Neural progenitor cell (in vitro differentiated cells): ENCODE data around the gene STK17B.

Experiments used
- EZH2 ChIP-seq: fragments of 200-600 bp; sonication (generic); IDR thresholded peaks from 2 replicates; pipeline ENCODE4 v1.6.1; 2017; ENCODE audit warnings: antibody characterized with exemption, mild to moderate bottlenecking, moderate library complexity
- TF ChIP-seq, protein P1 (sequence below): fragments of 200-600 bp; sonication (generic); IDR thresholded peaks from 2 replicates; pipeline ENCODE4 v1.5.1; 2017; ENCODE audit warnings: antibody characterized with exemption, mild to moderate bottlenecking

DNA sequence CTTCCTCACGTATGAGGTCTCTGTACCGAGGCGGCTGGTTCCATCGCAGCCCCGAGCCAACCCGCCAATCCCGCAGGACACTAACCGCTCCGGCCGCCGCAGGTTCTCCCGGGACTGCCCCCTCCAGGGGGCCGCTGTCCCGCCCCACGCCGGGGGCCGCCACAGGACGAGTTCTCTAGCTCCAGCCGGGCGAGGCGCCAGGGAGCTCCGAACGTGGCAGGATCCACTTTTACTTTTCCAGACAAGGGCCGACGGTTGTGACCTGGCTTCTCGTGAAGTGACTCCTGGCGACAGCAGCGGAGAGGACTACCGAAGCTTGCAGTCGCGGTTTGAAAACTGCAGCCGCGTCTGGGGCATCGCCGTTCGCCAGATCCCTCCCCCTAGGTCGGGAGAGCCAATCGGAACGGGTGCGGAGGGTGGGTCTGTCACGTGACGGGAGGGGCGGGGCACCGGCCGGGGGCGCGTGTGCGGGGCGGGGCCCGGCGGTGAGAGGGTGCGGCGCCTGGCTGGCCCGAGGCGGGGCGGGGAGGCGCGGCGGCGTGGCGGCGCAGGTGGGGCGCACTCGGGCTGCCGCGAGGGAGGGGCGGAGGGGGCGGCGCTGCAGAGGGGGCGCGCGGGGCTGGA, at the start of gene STK17B:
- TF ChIP-seq EZH2 = peak; percentile 59
- TF ChIP-seq, protein P1, sequence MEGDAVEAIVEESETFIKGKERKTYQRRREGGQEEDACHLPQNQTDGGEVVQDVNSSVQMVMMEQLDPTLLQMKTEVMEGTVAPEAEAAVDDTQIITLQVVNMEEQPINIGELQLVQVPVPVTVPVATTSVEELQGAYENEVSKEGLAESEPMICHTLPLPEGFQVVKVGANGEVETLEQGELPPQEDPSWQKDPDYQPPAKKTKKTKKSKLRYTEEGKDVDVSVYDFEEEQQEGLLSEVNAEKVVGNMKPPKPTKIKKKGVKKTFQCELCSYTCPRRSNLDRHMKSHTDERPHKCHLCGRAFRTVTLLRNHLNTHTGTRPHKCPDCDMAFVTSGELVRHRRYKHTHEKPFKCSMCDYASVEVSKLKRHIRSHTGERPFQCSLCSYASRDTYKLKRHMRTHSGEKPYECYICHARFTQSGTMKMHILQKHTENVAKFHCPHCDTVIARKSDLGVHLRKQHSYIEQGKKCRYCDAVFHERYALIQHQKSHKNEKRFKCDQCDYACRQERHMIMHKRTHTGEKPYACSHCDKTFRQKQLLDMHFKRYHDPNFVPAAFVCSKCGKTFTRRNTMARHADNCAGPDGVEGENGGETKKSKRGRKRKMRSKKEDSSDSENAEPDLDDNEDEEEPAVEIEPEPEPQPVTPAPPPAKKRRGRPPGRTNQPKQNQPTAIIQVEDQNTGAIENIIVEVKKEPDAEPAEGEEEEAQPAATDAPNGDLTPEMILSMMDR = peak; percentile 7
